SK-N-SH (cell line): Measurements from ENCODE around the gene JPH3.

Experiments
- CHD2 ChIP-seq: fragments of 150-350 bp; IDR thresholded peaks from 2 replicates; pipeline ENCODE4 v1.6.1; 2018; ENCODE audit warnings: low read length; ENCODE audit not compliant: partially characterized antibody
- CTCF ChIP-seq: fragments of 200-600 bp; sonication (generic); IDR thresholded peaks from 2 replicates; pipeline ENCODE4 v1.6.1; 2017; ENCODE audit warnings: antibody characterized with exemption, mild to moderate bottlenecking, moderate library complexity
- ELF1 ChIP-seq: IDR thresholded peaks from 2 replicates; pipeline ENCODE4 v1.4.0; 2012
- EP300 ChIP-seq, 2 experiments: IDR thresholded peaks; 2 replicates each; pipeline versions ENCODE4 v1.4.0 to v1.6.1; 2012; ENCODE audit warnings: borderline replicate concordance in 1 of 2, low read depth in 1 of 2, low read length in 1 of 2
- FOXJ3 ChIP-seq: sonication (generic); formaldehyde crosslinking; IDR thresholded peaks from 2 replicates; pipeline ENCODE4 v1.5.1; 2020; ENCODE audit warnings: mild to moderate bottlenecking, missing genetic modification reagents
- RAD21 ChIP-seq: IDR thresholded peaks from 2 replicates; pipeline ENCODE4 v1.6.1; 2012; ENCODE audit warnings: mild to moderate bottlenecking, low read length
- SIN3A ChIP-seq: IDR thresholded peaks from 2 replicates; pipeline ENCODE4 v1.6.1; 2012; ENCODE audit warnings: low read depth, mild to moderate bottlenecking, low read length, moderate library complexity, borderline replicate concordance

GRCh38 chr16:87742781-87743490, 140.6 kb downstream of the JPH3 start:
- TF ChIP-seq CTCF: no peak
- no peak for TF ChIP-seq ELF1
- TF ChIP-seq FOXJ3: no peak
- TF ChIP-seq RAD21: no peak
- TF ChIP-seq EP300 (IDR thresholded peaks at IDR 0.05; ENCODE audit: borderline replicate concordance in 1 of 2, low read depth in 1 of 2, low read length in 1 of 2): no peak
- no peak for TF ChIP-seq CHD2
- no peak for TF ChIP-seq SIN3A
